HepG2 (cell line): ENCODE measurements around the gene ATG4B. TPM values are rescaled to one million over a fixed set of nuclear protein-coding genes. Genes with fewer than 3 reads are reported as not detected.

ENCODE experiments used
- KIAA2018 ChIP-seq: sonication (generic); formaldehyde crosslinking; IDR thresholded peaks from 2 replicates; pipeline ENCODE4 v1.5.0; 2020; ENCODE audit warnings: mild to moderate bottlenecking, missing genetic modification reagents, borderline replicate concordance
- MTF2 ChIP-seq: sonication (generic); formaldehyde crosslinking; IDR thresholded peaks from 2 replicates; pipeline ENCODE4 v1.5.0; 2020; ENCODE audit warnings: missing genetic modification reagents, borderline replicate concordance
- SMAD3 ChIP-seq: sonication (generic); formaldehyde crosslinking; IDR thresholded peaks from 2 replicates; pipeline ENCODE4 v1.4.0; 2020; ENCODE audit warnings: missing genetic modification reagents
- TFAP4 ChIP-seq: sonication (generic); IDR thresholded peaks from 2 replicates; pipeline ENCODE4 v1.6.1; 2016; ENCODE audit warnings: low read depth, borderline replicate concordance
- ZBTB4 ChIP-seq: sonication (generic); formaldehyde crosslinking; IDR thresholded peaks from 2 replicates; pipeline ENCODE4 v1.4.0; 2020; ENCODE audit warnings: missing genetic modification reagents, mild to moderate bottlenecking, borderline replicate concordance
- ZBTB46 ChIP-seq: sonication (generic); formaldehyde crosslinking; IDR thresholded peaks from 2 replicates; pipeline ENCODE4 v1.4.0; 2020; ENCODE audit warnings: mild to moderate bottlenecking, missing genetic modification reagents, borderline replicate concordance
- ZNF138 ChIP-seq: sonication (generic); formaldehyde crosslinking; IDR thresholded peaks from 2 replicates; pipeline ENCODE4 v1.5.0; 2020; ENCODE audit warnings: mild to moderate bottlenecking, low read depth, missing genetic modification reagents
- ZNF264 ChIP-seq: sonication (generic); formaldehyde crosslinking; IDR thresholded peaks from 2 replicates; pipeline ENCODE4 v1.4.0; 2020; ENCODE audit warnings: missing genetic modification reagents
- ZNF350 ChIP-seq: sonication (generic); formaldehyde crosslinking; IDR thresholded peaks from 2 replicates; pipeline ENCODE4 v1.4.0; 2020; ENCODE audit warnings: mild to moderate bottlenecking, low read depth, missing genetic modification reagents, borderline replicate concordance
- ZNF678 ChIP-seq: sonication (generic); formaldehyde crosslinking; IDR thresholded peaks from 2 replicates; pipeline ENCODE4 v1.4.0; 2020; ENCODE audit warnings: mild to moderate bottlenecking, missing genetic modification reagents
- ZNF747 ChIP-seq: sonication (generic); formaldehyde crosslinking; IDR thresholded peaks from 2 replicates; pipeline ENCODE4 v1.8.1; 2023; ENCODE audit warnings: missing genetic modification reagents, mild to moderate bottlenecking, borderline replicate concordance
- ZNF749 ChIP-seq: sonication (generic); formaldehyde crosslinking; IDR thresholded peaks from 2 replicates; pipeline ENCODE4 v1.8.0; 2022; ENCODE audit warnings: mild to moderate bottlenecking, missing genetic modification reagents, moderate library complexity, borderline replicate concordance
- polyA plus RNA-seq, 8 experiments: library from polyadenylated mRNA; depleted of rRNA in 3 of 8; stranded (reverse) in 7 of 8; unstranded in 1 of 8; fragments of >200 nt; fragmentation: Illumina TruSeq in 4 of 8; extraction: Trizol in 4 of 8; gene quantifications; 2 replicates each; pipeline versions ENCODE4 v1.2.1 to v1.2.3, GENCODE V29; 2011 to 2016; ENCODE audit warnings: low read depth in 4 of 8, missing spikeins in 1 of 8, mixed read lengths in 1 of 8; ENCODE audit not compliant: insufficient read depth in 1 of 8
- total RNA-seq, 5 experiments: library from RNA; depleted of rRNA; stranded (reverse); fragments of >200 nt; fragmentation: Illumina TruSeq; extraction: Trizol; gene quantifications; 2 replicates each; pipeline ENCODE4 v1.2.3, GENCODE V29; 2016; ENCODE audit warnings: low read depth in 1 of 5

Gene ATG4B
- total and polyA plus RNA-seq, 2 of the 13 experiments (the other 11 are each of a cell fraction or from before 2014, with no cell fraction given), result 95.5 to 239 TPM

- no peak for TF ChIP-seq ZBTB4
- no peak for TF ChIP-seq ZNF138 (CRISPR knock-in tag)
- TF ChIP-seq ZBTB46 (CRISPR knock-in tag), result no peak
- 0 out of 2 replicates have a peak, but pooled peaks have one; percentile 36 for TF ChIP-seq SMAD3
- TF ChIP-seq ZNF747 (CRISPR knock-in tag), result peak; percentile 90; the same call in 1 of the 2 replicates
- TF ChIP-seq ZNF749, result peak; percentile 40; the same call in 1 of the 2 replicates
- TF ChIP-seq ZNF678 (CRISPR knock-in tag), result peak; percentile 50; the same call in 1 of the 2 replicates
- TF ChIP-seq ZNF264 (CRISPR knock-in tag), result no peak
- TF ChIP-seq ZNF350 (CRISPR knock-in tag), result peak; percentile 25; the same call in 1 of the 2 replicates
- 0 out of 2 replicates have a peak, but pooled peaks have one; percentile 21 for TF ChIP-seq MTF2
- TF ChIP-seq TFAP4, result peak; percentile 84; the same call in 1 of the 2 replicates
- no peak for TF ChIP-seq KIAA2018 (CRISPR knock-in tag)
Measured at GRCh38 chr2:241702155-241703031, 64.9 kb downstream of the ATG4B start (continued).
